ENCODE measurements around the gene KCND1. TPM values are rescaled to one million over a fixed set of nuclear protein-coding genes. Genes with fewer than 3 reads are reported as not detected.
A peak's percentile ranks its signal among the peaks of the same experiment; 100 is the strongest.

The KCND1 gene
- total RNA-seq, 1 donor from 2014 or later, result 0.68 TPM

DNA sequence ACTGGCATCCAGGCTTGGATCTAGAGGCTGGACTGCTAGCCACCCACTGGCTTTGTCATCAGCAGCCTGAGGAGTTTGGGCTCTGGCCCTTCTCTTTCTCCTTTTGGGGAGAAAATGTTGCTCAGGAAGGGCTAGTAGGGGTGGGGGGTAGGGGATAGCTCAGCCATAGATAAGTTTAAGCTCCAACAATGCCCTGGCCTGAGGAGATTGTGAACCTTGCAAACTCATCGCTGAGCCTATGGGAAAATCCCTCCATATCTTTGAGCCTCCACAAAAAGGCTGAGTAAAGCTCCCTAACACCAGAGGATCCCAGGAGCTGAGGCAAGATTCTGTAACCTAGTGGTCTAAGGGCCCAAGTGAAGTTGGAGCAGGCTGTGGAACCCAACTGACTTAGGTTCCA lies 23.1 kb downstream of the KCND1 start:
- ATAC-seq (no peak), DNase-seq (ENCODE audit: missing footprints) (no peak)
- intact Hi-C loops (cut with DNase I), result loop anchor here (10.0 kb wide), 1 partner anchor 304 kb away; no protein-coding TSS in a partner anchor

DNA sequence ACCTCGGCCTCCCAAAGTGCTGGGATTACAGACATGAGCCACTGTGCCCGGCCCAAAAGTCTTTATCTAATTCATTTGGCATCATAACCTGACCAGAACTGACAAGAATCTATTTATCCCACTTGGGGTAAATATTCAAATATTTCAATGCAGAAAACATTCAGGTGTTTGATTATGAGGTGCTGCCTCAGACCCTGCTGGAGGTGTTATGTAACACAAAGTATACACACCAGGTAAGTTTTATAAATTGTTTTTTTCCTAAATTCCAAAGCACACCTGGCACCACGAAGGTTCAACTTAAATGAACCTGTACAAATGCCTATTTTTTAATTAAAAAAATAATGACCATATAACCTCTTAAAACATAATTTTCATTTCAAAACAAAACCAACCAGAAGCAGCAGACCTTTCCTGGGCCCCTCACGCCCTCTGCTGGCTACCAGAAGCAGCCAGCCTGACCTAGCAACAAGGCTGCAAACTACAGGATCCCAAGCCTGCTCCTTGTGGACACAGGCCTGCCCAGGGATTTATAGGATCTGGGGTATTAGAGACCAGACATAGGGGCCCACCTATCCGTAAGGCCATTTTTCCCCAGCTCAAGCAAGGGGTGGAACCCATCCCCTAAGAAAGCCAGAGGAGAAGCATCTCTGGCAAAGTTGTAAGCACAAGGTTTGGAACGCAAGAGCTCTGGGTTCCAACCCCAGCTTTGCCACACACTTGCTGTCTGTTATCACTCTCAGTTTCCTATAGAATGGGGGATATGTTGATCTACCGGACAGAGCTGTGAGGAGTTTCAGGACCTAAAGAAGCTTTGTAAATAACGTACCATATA lies 25.9 kb downstream of the KCND1 start:
- ATAC-seq (no peak), DNase-seq (ENCODE audit: missing footprints) (no peak)
- intact Hi-C loops (cut with DNase I), result loop anchor here (10.0 kb wide), 1 partner anchor 301 kb away; no protein-coding TSS in a partner anchor

DNA sequence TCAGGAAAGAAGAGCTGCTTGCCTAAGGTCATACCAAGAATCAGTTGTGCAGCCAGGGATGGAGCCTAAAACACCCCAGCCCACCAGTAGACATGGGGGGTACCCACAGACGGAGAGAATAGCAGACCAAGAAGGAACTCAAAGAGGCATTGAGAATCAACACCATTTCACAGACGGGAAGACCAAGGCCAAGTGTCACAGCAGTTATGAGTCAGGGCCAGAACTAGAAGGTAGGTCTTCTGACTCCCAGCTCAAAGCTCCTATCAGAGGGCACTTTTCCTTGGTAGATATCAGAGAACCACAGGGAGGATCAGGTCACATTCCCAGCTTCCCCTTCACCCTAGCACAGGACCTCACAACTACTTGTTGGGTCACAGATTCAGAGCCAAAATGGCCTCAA lies 28.7 kb downstream of the KCND1 start:
- DNase-seq (ENCODE audit: missing footprints) (no peak), ATAC-seq (no peak)
- intact Hi-C loops (cut with DNase I), result loop anchor here (10.0 kb wide), 1 partner anchor 298 kb away; no protein-coding TSS in a partner anchor

- DNase-seq (ENCODE audit: missing footprints), result no peak
- intact Hi-C loops (cut with DNase I), result loop anchor here (10.0 kb wide), 1 partner anchor 296 kb away; no protein-coding TSS in a partner anchor
- ATAC-seq, result no peak
These were observed 31.2 kb downstream of the KCND1 start for GRCh38 chrX:48940404-48940955.

DNA sequence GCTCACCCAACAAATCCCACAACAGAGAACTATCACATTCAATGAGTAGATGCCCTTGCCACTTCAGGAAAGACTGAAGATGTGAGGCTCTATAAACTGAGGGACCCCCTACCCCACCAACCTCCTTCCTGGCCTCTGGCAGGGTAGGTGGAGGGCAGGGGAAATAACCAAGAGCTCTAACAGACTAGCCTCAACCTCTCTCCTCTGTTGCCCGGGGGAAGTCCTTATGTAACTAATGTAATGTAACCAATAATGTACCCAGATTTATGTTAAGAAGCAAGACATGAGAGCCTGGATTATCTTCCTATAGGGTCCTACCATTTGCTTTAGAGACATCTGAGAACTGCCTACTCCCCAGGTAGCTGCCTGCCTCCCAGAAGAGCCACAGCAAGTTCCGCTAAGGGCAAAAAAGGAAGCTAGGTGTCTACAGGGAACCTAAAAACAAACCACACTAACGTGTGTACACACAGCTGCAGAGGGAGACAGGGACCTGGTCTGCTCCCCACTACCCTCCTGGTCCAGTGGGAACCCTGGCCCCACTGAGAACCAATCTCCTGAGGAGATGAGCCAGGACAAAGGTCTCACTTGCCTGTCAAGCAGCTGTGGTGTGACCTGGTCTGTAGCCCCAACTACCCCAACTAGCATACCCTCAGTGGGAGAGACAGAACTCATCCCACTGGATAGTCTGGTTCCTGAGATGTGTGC lies 32.0 kb downstream of the KCND1 start:
- intact Hi-C loops (cut with DNase I), result loop anchor here (10.0 kb wide), 1 partner anchor 295 kb away; no protein-coding TSS in a partner anchor
- DNase-seq (ENCODE audit: missing footprints) (no peak), ATAC-seq (no peak)

DNA sequence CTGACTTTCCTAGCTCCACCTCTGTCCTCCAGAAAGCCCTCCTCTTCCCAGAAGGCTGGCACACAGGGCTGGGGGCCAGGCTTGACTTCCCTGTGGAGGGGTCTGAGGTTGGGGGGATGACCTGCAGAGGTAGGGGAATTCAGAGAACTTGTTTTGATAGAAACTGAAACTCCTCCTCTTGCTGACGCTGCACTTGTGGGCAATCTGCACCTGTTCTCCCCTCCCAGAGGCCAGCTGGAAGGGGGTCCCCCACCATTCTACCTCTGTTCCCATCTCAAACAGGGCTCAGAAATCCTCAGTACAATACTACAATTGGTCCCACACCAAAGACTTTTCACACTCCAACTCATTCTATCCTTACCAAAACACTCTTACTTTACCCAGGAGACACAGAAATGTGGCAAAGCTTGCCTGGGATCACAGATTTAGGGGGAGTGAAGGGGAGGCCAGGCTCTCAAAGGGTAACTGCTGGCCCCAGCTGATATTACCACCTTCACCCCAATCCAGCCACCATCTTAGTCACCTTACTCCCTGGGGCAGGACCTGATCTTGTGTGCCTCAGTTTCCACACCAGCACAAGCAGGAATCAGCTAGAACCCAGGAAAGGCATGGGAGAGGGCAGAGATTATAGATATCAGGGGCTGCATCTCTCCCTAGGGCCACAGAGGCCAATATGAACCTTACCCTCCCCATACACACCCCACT lies 32.8 kb downstream of the KCND1 start:
- DNase-seq (ENCODE audit: missing footprints) (no peak), ATAC-seq (no peak)
- intact Hi-C loops (cut with DNase I), result no loop called here

- DNase-seq (ENCODE audit: missing footprints) (peak; percentile 80), ATAC-seq (peak; percentile 39)
- intact Hi-C loops (cut with DNase I), result no loop called here
These were observed 34.4 kb downstream of the KCND1 start for GRCh38 chrX:48937054-48937907.

DNA sequence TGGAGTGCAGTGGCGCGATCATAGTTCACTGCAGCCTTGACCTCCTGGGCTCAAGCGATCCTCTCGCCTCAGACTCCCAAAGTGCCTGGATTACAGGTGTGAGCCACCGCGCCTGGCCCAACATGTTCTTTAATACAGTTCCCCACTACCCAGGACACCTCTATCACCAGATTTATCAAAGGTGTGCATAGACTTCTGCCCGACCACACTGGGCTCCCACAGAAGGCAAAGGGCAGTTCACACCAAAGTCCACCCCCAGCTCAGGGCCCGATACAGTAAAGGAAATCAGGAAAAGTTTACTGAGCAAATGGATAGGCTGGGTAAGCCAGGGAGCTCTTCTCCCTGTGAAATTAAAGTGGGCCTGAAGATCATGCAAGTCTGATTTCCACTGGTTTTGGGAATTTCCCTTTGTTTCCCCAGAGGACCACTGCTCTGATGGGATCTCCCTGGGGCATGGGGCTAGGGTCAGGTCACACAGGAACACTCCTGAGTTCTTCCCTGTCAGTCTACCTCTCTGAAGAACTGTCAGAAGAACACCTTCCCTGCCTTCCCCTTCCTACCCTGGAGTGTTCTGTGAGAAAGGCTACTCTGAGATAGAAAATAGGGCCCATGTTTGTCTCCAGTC lies 35.1 kb downstream of the KCND1 start:
- no peak for DNase-seq (ENCODE audit: missing footprints)
- intact Hi-C loops (cut with DNase I), result no loop called here
- ATAC-seq, result no peak

DNA sequence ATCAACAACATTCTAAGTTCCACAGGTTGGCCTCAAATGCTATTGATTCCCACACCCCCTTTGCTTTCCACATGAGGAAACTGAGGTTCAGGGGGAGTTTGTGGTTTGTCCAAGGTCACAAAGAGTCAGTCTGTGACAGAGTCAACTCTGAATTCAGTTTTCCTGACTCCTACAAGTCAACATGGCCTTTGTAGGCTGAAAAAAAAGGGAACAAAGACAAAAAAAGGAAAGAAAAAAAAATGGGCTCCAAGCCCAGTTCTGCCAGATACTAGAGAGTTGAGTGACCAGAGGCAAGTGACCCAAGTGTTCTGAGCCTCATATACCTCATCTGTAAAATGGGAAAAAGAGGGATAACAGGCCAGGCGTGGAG lies 36.4 kb downstream of the KCND1 start:
- DNase-seq (ENCODE audit: missing footprints) (no peak), ATAC-seq (no peak)
- intact Hi-C loops (cut with DNase I), result no loop called here

DNA sequence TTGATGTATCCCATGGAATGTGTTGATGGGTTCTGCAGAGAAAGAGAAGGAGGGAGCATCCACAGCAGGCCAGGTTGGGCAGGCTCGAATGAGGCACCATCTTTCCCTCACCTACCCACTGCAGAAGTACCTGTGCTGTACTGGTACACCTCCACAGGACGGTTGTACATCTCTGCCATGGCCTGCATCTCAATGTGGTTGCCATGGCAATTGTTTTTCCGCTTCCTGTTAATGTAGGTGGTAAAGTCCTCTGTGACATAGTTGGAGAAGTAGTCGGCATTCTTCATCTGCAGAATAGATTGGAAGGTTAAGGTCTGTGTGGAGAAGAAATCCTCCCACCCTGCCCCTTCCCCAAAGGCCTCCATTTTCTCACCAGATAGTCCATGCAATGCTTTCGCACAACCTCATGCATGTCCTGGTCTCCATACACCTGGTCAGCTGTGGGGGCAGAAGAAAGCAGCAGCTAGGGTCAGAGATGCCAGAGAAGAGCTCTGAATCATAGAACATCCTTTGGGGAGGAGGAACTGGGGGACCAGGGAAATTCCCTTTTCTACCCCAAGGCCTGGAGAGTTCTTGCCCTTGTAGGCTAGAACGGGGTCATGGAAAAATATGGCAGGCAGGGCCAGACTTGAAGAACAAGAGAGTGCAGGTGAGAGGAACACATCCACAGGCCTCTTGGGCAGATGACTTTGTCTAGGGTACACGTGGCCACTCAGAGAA lies 36.9 kb downstream of the KCND1 start:
- no peak for ATAC-seq
- intact Hi-C loops (cut with DNase I), result no loop called here
- DNase-seq (ENCODE audit: missing footprints), result no peak

GRCh38 chrX:48933757-48934156 lies 37.9 kb downstream of the KCND1 start:
- DNase-seq (ENCODE audit: missing footprints) (no peak), ATAC-seq (no peak)
- intact Hi-C loops (cut with DNase I), result no loop called here

DNA sequence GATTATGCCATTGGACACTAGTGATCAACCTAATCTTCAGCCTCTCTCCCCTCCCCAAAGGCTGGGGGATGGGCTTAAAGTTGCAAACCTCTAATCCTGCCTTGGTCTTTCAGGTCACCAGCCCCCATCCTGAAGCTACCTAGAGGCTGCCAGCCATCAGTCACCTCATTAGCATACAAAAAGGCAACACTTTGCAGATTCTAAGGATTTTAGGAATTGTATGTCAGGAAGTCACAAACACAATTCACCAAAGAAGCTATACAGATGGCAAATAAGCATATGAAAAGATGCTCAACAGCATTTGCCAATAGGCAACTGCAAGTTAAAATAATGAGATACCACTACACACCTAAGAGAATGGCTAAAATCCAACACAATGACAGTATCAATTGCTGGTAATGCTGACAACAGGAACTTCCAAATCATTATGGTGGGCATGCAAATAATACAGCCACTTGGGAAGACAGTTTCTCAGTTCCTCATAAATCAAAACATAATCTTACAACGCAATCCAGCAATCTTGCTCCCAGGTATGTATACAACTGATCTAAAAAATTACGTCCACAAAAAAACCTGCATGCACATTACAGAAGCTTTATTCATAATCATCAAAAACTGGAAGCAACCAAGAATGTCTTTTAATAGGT lies 43.8 kb downstream of the KCND1 start:
- DNase-seq (ENCODE audit: missing footprints), result no peak
- intact Hi-C loops (cut with DNase I), result no loop called here
- no peak for ATAC-seq

DNA sequence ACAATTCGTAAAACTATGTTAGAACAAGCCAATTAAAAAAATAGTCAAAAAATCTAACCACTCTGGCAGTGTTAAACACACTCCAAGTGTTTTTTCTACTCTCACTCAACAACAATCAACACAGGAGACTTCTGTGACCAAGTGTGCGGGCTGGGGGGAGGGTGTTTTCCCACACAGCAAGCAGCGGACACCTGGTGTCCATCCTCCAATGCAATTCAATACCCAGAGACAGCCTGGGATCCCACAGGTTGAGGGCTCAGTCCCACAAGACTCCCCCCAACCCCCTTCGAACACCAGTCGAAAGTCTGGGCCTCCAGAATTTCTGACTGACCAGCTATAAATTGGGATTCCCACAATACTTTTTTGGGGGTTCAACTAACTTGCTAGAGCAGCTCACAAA lies 44.5 kb downstream of the KCND1 start:
- ATAC-seq (no peak), DNase-seq (ENCODE audit: missing footprints) (no peak)
- intact Hi-C loops (cut with DNase I), result no loop called here

GRCh38 chrX:48924270-48924669 lies 47.4 kb downstream of the KCND1 start:
- no peak for ATAC-seq
- intact Hi-C loops (cut with DNase I), result no loop called here
- DNase-seq (ENCODE audit: missing footprints), result no peak

GRCh38 chrX:48923771-48924170 lies 47.9 kb downstream of the KCND1 start:
- no peak for ATAC-seq
- intact Hi-C loops (cut with DNase I), result no loop called here
- no peak for DNase-seq (ENCODE audit: missing footprints)

DNA sequence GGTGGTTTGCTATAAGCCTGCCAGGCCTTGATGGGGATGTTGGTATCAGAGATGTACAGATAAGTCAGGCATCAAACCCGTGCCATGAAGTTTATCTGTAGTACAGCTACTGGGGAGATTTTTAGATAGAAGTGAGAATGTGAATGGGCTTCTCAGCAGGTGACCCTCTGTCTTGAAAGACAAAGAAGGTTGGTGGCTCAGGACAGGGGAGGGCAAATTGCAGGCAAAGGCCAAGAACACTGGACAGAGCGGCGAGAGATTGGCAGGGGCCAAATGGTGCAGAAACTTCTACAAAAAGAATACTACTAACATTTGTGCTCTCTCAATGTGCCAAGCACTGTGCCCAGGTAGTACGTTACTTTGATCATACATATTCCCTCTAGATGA lies 50.9 kb downstream of the KCND1 start:
- ATAC-seq (no peak), DNase-seq (ENCODE audit: missing footprints) (no peak)
- intact Hi-C loops (cut with DNase I), result no loop called here
